ENCODE measurements around the gene TRIM33.

DNA sequence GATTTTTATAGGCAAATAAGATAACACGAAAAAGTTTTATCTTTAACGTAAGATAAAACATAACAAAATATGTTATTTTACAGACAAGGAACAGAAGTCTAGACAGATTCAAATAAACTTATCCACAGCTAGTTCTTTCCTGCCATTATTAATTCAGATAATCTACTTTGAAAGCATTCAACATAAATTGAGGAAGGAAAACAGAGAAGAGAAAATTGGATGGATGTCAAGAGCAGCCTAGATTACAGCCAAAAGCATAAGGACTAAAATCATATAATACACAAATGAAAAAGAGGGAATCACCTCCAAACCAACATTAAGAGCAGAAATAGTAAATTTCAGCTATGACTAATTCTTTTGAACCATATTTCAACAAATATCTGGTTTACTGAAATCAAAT lies 15.5 kb downstream of the TRIM33 start:
- TF ChIP-seq POLR2A (IDR thresholded peaks at IDR 0.05) = no peak
- TF ChIP-seq, protein P1, sequence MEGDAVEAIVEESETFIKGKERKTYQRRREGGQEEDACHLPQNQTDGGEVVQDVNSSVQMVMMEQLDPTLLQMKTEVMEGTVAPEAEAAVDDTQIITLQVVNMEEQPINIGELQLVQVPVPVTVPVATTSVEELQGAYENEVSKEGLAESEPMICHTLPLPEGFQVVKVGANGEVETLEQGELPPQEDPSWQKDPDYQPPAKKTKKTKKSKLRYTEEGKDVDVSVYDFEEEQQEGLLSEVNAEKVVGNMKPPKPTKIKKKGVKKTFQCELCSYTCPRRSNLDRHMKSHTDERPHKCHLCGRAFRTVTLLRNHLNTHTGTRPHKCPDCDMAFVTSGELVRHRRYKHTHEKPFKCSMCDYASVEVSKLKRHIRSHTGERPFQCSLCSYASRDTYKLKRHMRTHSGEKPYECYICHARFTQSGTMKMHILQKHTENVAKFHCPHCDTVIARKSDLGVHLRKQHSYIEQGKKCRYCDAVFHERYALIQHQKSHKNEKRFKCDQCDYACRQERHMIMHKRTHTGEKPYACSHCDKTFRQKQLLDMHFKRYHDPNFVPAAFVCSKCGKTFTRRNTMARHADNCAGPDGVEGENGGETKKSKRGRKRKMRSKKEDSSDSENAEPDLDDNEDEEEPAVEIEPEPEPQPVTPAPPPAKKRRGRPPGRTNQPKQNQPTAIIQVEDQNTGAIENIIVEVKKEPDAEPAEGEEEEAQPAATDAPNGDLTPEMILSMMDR (IDR thresholded peaks at IDR 0.05 in 4 of 5, conservative IDR thresholded peaks at IDR 0.05 in 1 of 5) = no peak
